OCI-LY1 (cell line): Measurements from ENCODE around the gene BCL2.

ENCODE experiments used
- H2AFZ ChIP-seq: fragments of 200-600 bp; sonication (generic), shearing (Covaris generic); 2 replicates; pipeline ENCODE4 v1.6.0; 2014; ENCODE audit warnings: antibody characterized with exemption, mild to moderate bottlenecking, low read length
- H3F3A ChIP-seq: fragments of 200-600 bp; sonication (generic), shearing (Covaris generic); 2 replicates; pipeline ENCODE4 v1.6.0; 2014; ENCODE audit warnings: mild to moderate bottlenecking, antibody characterized with exemption, low read length, moderate library complexity; ENCODE audit not compliant: insufficient read depth
- H3K27ac ChIP-seq: fragments of 200-600 bp; sonication (generic); 2 replicates; pipeline ENCODE4 v1.5.1; 2014; ENCODE audit warnings: low read length, mixed run types, mild to moderate bottlenecking, low read depth; ENCODE audit not compliant: poor library complexity, severe bottlenecking
- H3K27me3 ChIP-seq: fragments of 200-600 bp; sonication (generic); 2 replicates; pipeline ENCODE4 v1.6.0; 2014; ENCODE audit warnings: antibody characterized with exemption, mild to moderate bottlenecking, low read length, moderate library complexity; ENCODE audit not compliant: insufficient read depth
- H3K36me3 ChIP-seq: fragments of 200-600 bp; sonication (generic); 2 replicates; pipeline ENCODE4 v1.6.1; 2014; ENCODE audit warnings: mild to moderate bottlenecking, antibody characterized with exemption, low read length, moderate library complexity, mixed read lengths; ENCODE audit not compliant: insufficient read depth
- H3K4me1 ChIP-seq: fragments of 200-600 bp; sonication (generic); 2 replicates; pipeline ENCODE4 v1.5.1; 2014; ENCODE audit warnings: mild to moderate bottlenecking, low read length, moderate library complexity; ENCODE audit not compliant: insufficient read depth, severe bottlenecking
- H3K4me2 ChIP-seq: fragments of 200-600 bp; sonication (generic), shearing (Covaris generic); 2 replicates; pipeline ENCODE4 v1.6.1; 2014; ENCODE audit warnings: low read length
- H3K4me3 ChIP-seq: fragments of 200-600 bp; sonication (generic); 2 replicates; pipeline ENCODE4 v1.5.1; 2014; ENCODE audit warnings: low read length, low read depth, mild to moderate bottlenecking, mixed read lengths; ENCODE audit not compliant: poor library complexity, severe bottlenecking
- H3K79me2 ChIP-seq: fragments of 200-600 bp; shearing (Covaris generic); 2 replicates; pipeline ENCODE4 v1.6.1; 2016; ENCODE audit warnings: mixed run types, low read length, mixed read lengths; ENCODE audit not compliant: insufficient read depth
- H3K9ac ChIP-seq: fragments of 200-600 bp; sonication (generic), shearing (Covaris generic); 2 replicates; pipeline ENCODE4 v1.6.1; 2014; ENCODE audit warnings: mild to moderate bottlenecking, low read length, mixed read lengths
- H3K9me2 ChIP-seq: fragments of 200-600 bp; sonication (generic), shearing (Covaris generic); 2 replicates; pipeline ENCODE4 v1.6.1; 2014; ENCODE audit warnings: low read depth, mild to moderate bottlenecking, low read length, mixed read lengths
- H3K9me3 ChIP-seq: fragments of 200-600 bp; shearing (Covaris generic); 2 replicates; pipeline ENCODE4 v1.6.1; 2014; ENCODE audit warnings: low read length, mixed read lengths
- H4K20me1 ChIP-seq: fragments of 200-600 bp; sonication (generic), shearing (Covaris generic); 2 replicates; pipeline ENCODE4 v1.6.0; 2016; ENCODE audit warnings: mild to moderate bottlenecking, low read length; ENCODE audit not compliant: insufficient read depth
- CTCF ChIP-seq: fragments of 200-600 bp; sonication (generic), shearing (Covaris generic); IDR thresholded peaks from 2 replicates; pipeline ENCODE4 v1.5.1; 2017; ENCODE audit warnings: mild to moderate bottlenecking, antibody characterized with exemption, low read length, moderate library complexity, mixed read lengths
- EZH2 ChIP-seq: fragments of 200-600 bp; sonication (generic), shearing (Covaris generic); IDR thresholded peaks from 2 replicates; pipeline ENCODE4 v1.8.0; 2017; ENCODE audit warnings: borderline replicate concordance, mixed run types, mild to moderate bottlenecking, antibody characterized with exemption, low read length, moderate library complexity, mixed read lengths

BCL2 gene

GRCh38 chr18:63356272-63356896, 36.8 kb upstream of the BCL2 start:
- H3K9me3 ChIP-seq, result no peaks in the 10 kb centered on the region
- no peaks in the 10 kb centered on the region for H3K9me2 ChIP-seq
- no peaks in the 10 kb centered on the region for H3K27me3 ChIP-seq
- TF ChIP-seq CTCF, result no peak
- TF ChIP-seq EZH2, result no peak
- H3K4me3 ChIP-seq, result no peak overlapping the region
- no peaks in the 10 kb centered on the region for H3K4me1 ChIP-seq
- H3K36me3 ChIP-seq, result peaks cover 54% of the 10 kb centered on the region
- H3K9ac ChIP-seq, result no peak overlapping the region
- H3F3A ChIP-seq, result no peaks in the 10 kb centered on the region
- no peaks in the 10 kb centered on the region for H4K20me1 ChIP-seq
- no peak overlapping the region for H3K27ac ChIP-seq
- no peaks in the 10 kb centered on the region for H3K79me2 ChIP-seq
- no peak overlapping the region for H2AFZ ChIP-seq
- H3K4me2 ChIP-seq, result no peak overlapping the region

GRCh38 chr18:63350230-63350629, 30.7 kb upstream of the BCL2 start:
- H3K36me3 ChIP-seq, result peaks cover 60% of the 10 kb centered on the region
- H4K20me1 ChIP-seq, result no peaks in the 10 kb centered on the region
- no peak overlapping the region for H3K4me3 ChIP-seq
- TF ChIP-seq CTCF (no peak), EZH2 (no peak)
- no peaks in the 10 kb centered on the region for H3K27me3 ChIP-seq
- H3F3A ChIP-seq, result no peaks in the 10 kb centered on the region
- no peak overlapping the region for H2AFZ ChIP-seq
- no peak overlapping the region for H3K4me2 ChIP-seq
- peaks cover 10% of the 10 kb centered on the region for H3K4me1 ChIP-seq
- no peaks in the 10 kb centered on the region for H3K79me2 ChIP-seq
- H3K9ac ChIP-seq, result no peak overlapping the region
- H3K9me3 ChIP-seq, result no peaks in the 10 kb centered on the region
- H3K9me2 ChIP-seq, result no peaks in the 10 kb centered on the region
- H3K27ac ChIP-seq, result no peak overlapping the region

GRCh38 chr18:63348508-63349136, 29.1 kb upstream of the BCL2 start:
- Histone ChIP-seq H3K36me3 (peaks cover 56% of the 10 kb centered on the region), H2AFZ (no peak overlapping the region), H3K79me2 (no peaks in the 10 kb centered on the region), H4K20me1 (no peaks in the 10 kb centered on the region), H3K9ac (no peak overlapping the region; the same call in 1 of the 2 replicates), H3F3A (no peaks in the 10 kb centered on the region), H3K4me2 (peak overlapping the region; percentile 44), H3K9me2 (no peaks in the 10 kb centered on the region), H3K4me3 (peak overlapping the region; percentile 21), H3K4me1 (peaks cover 10% of the 10 kb centered on the region), H3K9me3 (no peaks in the 10 kb centered on the region), H3K27ac (peak overlapping the region; percentile 51), H3K27me3 (no peaks in the 10 kb centered on the region)
- TF ChIP-seq EZH2 (no peak), CTCF (no peak)
